ENCODE results near the gene ACSM3.

DNA sequence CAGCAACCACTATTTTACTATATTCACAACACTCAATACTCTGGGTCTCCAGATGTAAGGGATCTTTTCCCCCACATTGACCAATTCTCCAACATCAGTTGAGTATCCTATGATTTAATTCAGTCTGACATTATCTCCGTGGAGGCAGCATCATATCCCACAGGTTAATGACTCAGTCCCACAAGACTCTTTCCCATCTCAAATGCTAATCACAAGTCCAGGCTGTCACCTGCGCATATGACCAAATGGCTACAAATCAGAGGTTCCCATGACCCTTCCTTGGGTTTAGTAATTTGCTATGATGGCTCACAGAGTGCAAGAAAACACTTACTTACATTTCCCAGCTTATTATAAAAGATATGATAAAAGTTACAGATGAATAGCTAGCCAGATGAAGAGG is 18.7 kb downstream of the ACSM3 start:
- TF ChIP-seq CTCF (IDR thresholded peaks at IDR 0.05): no peak
- TF ChIP-seq POLR2A (IDR thresholded peaks at IDR 0.05): no peak
